ENCODE data around the gene APLP1. TPM values are rescaled to one million over a fixed set of nuclear protein-coding genes. Genes with fewer than 3 reads are reported as not detected.

The APLP1 gene
- total RNA-seq, 1 donor from 2014 or later, result 11.5 TPM

DNA sequence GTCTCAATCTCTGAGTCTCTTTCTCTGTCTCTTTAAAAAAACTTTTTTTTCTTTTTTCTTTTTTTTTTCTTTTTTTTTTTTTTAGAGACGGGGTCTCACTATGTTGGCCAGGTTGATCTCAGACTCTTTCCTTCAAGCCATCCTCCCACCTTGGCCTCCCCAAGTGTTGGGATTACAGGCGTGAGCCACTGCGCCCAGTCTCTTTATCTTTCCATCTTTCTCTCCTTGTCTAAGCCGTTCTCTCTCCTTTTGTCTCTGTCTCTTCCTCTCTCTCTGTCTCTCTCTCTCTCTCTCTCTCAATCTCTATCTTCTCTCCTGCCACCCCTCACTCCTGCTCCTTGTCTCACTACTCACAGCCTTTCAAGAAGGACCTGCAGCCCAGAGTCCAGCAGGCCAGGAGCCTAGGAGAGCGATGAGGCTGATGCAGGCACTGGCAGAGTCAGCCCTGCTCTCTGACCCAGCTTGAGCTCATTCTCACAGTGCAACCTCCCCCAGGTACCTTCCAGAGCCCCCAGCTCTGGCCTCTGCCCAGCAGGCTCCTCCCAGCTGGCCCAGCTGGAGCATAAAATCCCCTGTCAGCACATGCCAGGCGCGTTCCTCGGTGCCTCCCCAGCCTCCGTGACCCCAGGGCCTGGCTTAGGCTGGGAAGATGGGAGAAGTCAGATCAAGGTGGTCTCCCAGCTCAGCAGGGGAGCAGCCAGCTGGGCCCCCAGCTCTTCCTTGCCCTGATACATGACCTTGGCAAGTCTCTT lies 16.2 kb upstream of the APLP1 start, which contains the start of gene NPHS1:
Gene NPHS1 (minus strand): TSS at position 476 of the 752 bp plus-strand sequence. CDS start 667 bp downstream, outside the sequence.
- Mint-ChIP-seq H3K36me3 (ENCODE audit: low read depth, unreplicated experiment) (no peaks in the 10 kb centered on the region), H3K4me3 (ENCODE audit: unreplicated experiment) (no peak within 1 kb of the TSS), H3K27me3 (ENCODE audit: unreplicated experiment) (peaks cover 13% of the 10 kb centered on the region), H3K27ac (ENCODE audit: unreplicated experiment) (no peak within 1 kb of the TSS), H3K4me1 (ENCODE audit: unreplicated experiment) (peaks cover 4% of the 10 kb centered on the region), H3K9me3 (ENCODE audit: unreplicated experiment) (no peaks in the 10 kb centered on the region)
- no peak for DNase-seq (ENCODE audit: low spot score)
- TF ChIP-seq, protein P1, sequence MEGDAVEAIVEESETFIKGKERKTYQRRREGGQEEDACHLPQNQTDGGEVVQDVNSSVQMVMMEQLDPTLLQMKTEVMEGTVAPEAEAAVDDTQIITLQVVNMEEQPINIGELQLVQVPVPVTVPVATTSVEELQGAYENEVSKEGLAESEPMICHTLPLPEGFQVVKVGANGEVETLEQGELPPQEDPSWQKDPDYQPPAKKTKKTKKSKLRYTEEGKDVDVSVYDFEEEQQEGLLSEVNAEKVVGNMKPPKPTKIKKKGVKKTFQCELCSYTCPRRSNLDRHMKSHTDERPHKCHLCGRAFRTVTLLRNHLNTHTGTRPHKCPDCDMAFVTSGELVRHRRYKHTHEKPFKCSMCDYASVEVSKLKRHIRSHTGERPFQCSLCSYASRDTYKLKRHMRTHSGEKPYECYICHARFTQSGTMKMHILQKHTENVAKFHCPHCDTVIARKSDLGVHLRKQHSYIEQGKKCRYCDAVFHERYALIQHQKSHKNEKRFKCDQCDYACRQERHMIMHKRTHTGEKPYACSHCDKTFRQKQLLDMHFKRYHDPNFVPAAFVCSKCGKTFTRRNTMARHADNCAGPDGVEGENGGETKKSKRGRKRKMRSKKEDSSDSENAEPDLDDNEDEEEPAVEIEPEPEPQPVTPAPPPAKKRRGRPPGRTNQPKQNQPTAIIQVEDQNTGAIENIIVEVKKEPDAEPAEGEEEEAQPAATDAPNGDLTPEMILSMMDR (IDR thresholded peaks at IDR 0.05; ENCODE audit: unreplicated experiment), result no peak

DNA sequence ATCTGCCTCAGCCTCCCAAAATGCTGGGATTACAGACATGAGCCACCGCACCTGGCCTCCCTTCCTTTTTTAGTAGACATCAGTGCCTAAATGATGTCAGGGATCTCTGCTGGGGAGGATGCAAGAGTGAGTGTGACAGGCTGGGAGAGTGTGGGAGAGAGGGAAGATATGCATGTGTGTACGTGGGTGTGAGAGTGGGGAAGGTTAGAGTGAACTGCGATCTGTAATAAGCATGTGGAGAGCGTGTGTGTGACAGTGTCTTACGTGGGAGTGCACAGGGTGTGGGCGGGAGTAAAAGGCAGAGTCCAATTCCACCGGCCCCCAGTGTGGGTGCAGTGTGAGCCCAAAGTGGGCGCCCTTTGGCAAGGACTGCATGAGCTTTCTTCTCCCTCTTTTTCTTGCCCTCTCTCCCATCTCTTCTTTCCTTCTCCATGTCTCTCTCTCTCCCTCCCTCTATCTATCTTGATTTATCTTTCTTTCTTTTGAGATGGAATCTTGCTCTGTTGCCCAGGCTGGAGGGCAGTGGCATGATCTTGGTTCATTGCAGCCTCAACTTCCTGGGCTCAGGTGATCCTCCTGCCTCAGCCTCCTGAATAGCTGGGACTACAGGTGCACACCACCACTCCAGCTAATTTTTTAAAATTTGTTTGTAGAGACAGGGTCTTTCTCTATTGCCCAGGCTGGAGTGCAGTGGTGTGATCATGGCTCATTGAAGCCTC lies 15.2 kb upstream of the APLP1 start:
- Mint-ChIP-seq H3K9me3 (ENCODE audit: unreplicated experiment) (no peaks in the 10 kb centered on the region), H3K27ac (ENCODE audit: unreplicated experiment) (no peak overlapping the region), H3K27me3 (ENCODE audit: unreplicated experiment) (peaks cover 18% of the 10 kb centered on the region), H3K4me3 (ENCODE audit: unreplicated experiment) (no peak overlapping the region), H3K36me3 (ENCODE audit: low read depth, unreplicated experiment) (no peaks in the 10 kb centered on the region), H3K4me1 (ENCODE audit: unreplicated experiment) (peaks cover 4% of the 10 kb centered on the region)
- DNase-seq (ENCODE audit: low spot score), result no peak
- TF ChIP-seq, protein P1 (IDR thresholded peaks at IDR 0.05; ENCODE audit: unreplicated experiment), result no peak

DNA sequence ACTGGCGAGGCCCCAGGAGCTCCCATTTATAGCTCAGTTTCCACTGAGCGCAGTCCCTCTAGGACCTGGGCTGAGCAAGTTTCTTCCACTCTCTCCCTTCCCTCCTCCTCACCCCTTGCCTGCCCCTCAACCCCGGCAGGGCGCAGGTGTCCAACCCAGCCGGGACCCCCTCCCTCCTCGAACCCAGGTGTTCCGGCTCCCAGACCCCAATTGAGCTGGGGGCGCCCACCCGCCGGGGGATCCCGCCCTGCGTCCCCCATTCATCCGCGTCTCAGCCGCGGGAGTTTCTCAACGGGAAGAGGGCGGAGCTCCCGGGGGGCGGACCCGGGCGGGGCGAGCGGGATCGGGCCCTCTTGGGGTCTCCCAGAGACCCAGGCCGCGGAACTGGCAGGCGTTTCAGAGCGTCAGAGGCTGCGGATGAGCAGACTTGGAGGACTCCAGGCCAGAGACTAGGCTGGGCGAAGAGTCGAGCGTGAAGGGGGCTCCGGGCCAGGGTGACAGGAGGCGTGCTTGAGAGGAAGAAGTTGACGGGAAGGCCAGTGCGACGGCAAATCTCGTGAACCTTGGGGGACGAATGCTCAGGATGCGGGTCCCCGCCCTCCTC lies 11.7 kb upstream of the APLP1 start, which contains the start of gene KIRREL2:
Gene KIRREL2 (plus strand): TSS at position 366 of the 604 bp plus-strand sequence. CDS start 209 bp downstream, at position 575.
- peak; percentile 52 for DNase-seq (ENCODE audit: low spot score)
- H3K27me3 Mint-ChIP-seq (ENCODE audit: unreplicated experiment), result peaks cover 30% of the 10 kb centered on the region

DNA sequence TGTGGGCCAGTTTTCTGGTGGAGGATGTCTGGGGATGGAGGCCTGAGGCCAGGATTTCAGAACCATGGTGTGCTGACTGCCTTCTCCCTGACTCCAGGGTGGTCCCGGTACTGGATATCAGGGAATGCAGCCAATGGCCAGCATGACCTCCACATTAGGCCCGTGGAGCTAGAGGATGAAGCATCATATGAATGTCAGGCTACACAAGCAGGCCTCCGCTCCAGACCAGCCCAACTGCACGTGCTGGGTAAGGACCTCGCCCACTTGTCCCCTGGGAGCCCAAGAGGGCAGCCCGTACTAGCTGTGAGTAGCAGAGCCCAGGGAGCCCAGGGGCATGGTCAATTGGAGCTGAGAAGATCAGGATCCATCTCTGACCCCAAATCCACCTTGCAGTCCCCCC lies 10.1 kb upstream of the APLP1 start:
- TF ChIP-seq, protein P1 (IDR thresholded peaks at IDR 0.05; ENCODE audit: unreplicated experiment), result no peak
- Mint-ChIP-seq H3K27ac (ENCODE audit: unreplicated experiment) (no peak overlapping the region), H3K36me3 (ENCODE audit: low read depth, unreplicated experiment) (peaks cover 3% of the 10 kb centered on the region)

More for the DNA sequence above, 11.7 kb upstream of the APLP1 start, which contains the start of gene KIRREL2:
- H3K4me1 Mint-ChIP-seq (ENCODE audit: unreplicated experiment), result peaks cover 14% of the 10 kb centered on the region
- peaks cover 3% of the 10 kb centered on the region for H3K36me3 Mint-ChIP-seq (ENCODE audit: low read depth, unreplicated experiment)
- H3K27ac Mint-ChIP-seq (ENCODE audit: unreplicated experiment), result no peak within 1 kb of the TSS
- TF ChIP-seq, protein P1 (IDR thresholded peaks at IDR 0.05; ENCODE audit: unreplicated experiment), result no peak
- H3K9me3 Mint-ChIP-seq (ENCODE audit: unreplicated experiment), result no peaks in the 10 kb centered on the region
- H3K4me3 Mint-ChIP-seq (ENCODE audit: unreplicated experiment), result peak within 1 kb of the TSS; percentile 88

More for the DNA sequence above, 10.1 kb upstream of the APLP1 start:
- Mint-ChIP-seq H3K27me3 (ENCODE audit: unreplicated experiment) (peaks cover 32% of the 10 kb centered on the region), H3K4me3 (ENCODE audit: unreplicated experiment) (no peak overlapping the region), H3K9me3 (ENCODE audit: unreplicated experiment) (no peaks in the 10 kb centered on the region), H3K4me1 (ENCODE audit: unreplicated experiment) (peaks cover 14% of the 10 kb centered on the region)
- no peak for DNase-seq (ENCODE audit: low spot score)

Data from endothelial cell (in vitro differentiated cells).